K562 (cell line): Measurements from ENCODE around the gene TENM4. TPM values are rescaled to one million over a fixed set of nuclear protein-coding genes. Genes with fewer than 3 reads are reported as not detected.

Experiments
- ATAC-seq: fragments of 200-7000 bp; cut with Tn5 transposase; 3 replicates; pipeline ENCODE4 v1.9.1; 2020; ENCODE audit warnings: moderate library complexity
- BruUV-seq: library from RNA; stranded (reverse); fragments of 400-500 nt; replicated peaks from 2 replicates; lab custom pipeline; 2021; lab: Mats Ljungman, UMichigan
- CTCF ChIA-PET: fragments of 300-600 bp; formaldehyde crosslinking; extraction: SDS; loops from one replicate; lab custom pipeline; 2021; ENCODE audit warnings: low intra/inter-chr PET ratio; lab: Yijun Ruan, JAX
- POLR2A ChIA-PET: fragments of 300-600, 350-650 bp; sonication (Branson Sonifier 250); formaldehyde crosslinking; extraction: SDS; loops from one replicate; lab custom pipeline; 2021; ENCODE audit warnings: antibody characterized with exemption, inconsistent platforms; lab: Yijun Ruan, JAX
- DNase-seq, 4 experiments: peaks; one replicate each; pipeline versions ENCODE4 v3.0.0 to v3.0.0-alpha.2; 2011 to 2018; ENCODE audit warnings: low spot score in 3 of 4, mixed read lengths in 3 of 4; ENCODE audit errors: extremely low read depth in 1 of 4
- FAIRE-seq: peaks from 2 replicates; lab custom pipeline; 2011; peaks lifted over from hg19 to GRCh38; lab: Jason Lieb, UNC
- H2AFZ ChIP-seq: 2 replicates; pipeline ENCODE4 v1.6.0; 2011; ENCODE audit warnings: low read depth, low read length, control low read depth, inconsistent platforms
- H3K27ac ChIP-seq: fragments of 200-600 bp; 3 replicates; pipeline ENCODE4 v1.8.0; 2011; ENCODE audit warnings: low read depth, mild to moderate bottlenecking, control low read depth, inconsistent platforms, low read length, moderate library complexity, mixed read lengths; ENCODE audit errors: extremely low read depth
- H3K27me3 ChIP-seq, 2 experiments: fragments of 300-600 bp in 1 of 2; 2 replicates in 1 of 2; 3 replicates in 1 of 2; pipeline versions ENCODE4 v1.6.0 to v1.8.0; 2011; ENCODE audit warnings: inconsistent platforms in 2 of 2, low read length in 2 of 2, mild to moderate bottlenecking in 1 of 2, mixed read lengths in 1 of 2, moderate library complexity in 1 of 2; ENCODE audit not compliant: control insufficient read depth in 2 of 2, insufficient read depth in 2 of 2
- H3K36me3 ChIP-seq: fragments of 300-600 bp; 3 replicates; pipeline ENCODE4 v1.8.0; 2011; ENCODE audit warnings: mild to moderate bottlenecking, low read length, inconsistent platforms; ENCODE audit not compliant: control insufficient read depth, insufficient read depth
- H3K4me1 ChIP-seq, 2 experiments: fragments of 200-600 bp in 1 of 2; replicated peaks in 1 of 2; 2 replicates in 1 of 2; 3 replicates in 1 of 2; pipeline versions ENCODE4 v1.5.1 to v1.8.0; 2011; ENCODE audit warnings: inconsistent platforms in 2 of 2, low read length in 2 of 2, mild to moderate bottlenecking in 1 of 2, mixed read lengths in 1 of 2, moderate library complexity in 1 of 2; ENCODE audit not compliant: control insufficient read depth in 2 of 2, insufficient read depth in 2 of 2
- H3K4me2 ChIP-seq: 2 replicates; pipeline ENCODE4 v1.6.1; 2011; ENCODE audit warnings: low read length, control low read depth, inconsistent platforms, mixed read lengths; ENCODE audit not compliant: insufficient read depth
- H3K4me3 ChIP-seq: fragments of 200-600 bp; sonication (generic), shearing (Covaris generic); 2 replicates; pipeline ENCODE4 v1.5.1; 2016; ENCODE audit warnings: control low read depth, inconsistent platforms
- H3K79me2 ChIP-seq: fragments of 200-600 bp; 3 replicates; pipeline ENCODE4 v1.8.0; 2011; ENCODE audit warnings: low read length, inconsistent platforms; ENCODE audit not compliant: control insufficient read depth, insufficient read depth
- H3K9ac ChIP-seq, 2 experiments: 2 replicates each; pipeline versions ENCODE4 v1.6.0 to v1.6.1; 2011; ENCODE audit warnings: low read depth in 2 of 2, low read length in 2 of 2, control low read depth in 1 of 2, inconsistent platforms in 1 of 2, mild to moderate bottlenecking in 1 of 2, mixed read lengths in 1 of 2; ENCODE audit not compliant: insufficient read depth in 1 of 2
- H3K9me1 ChIP-seq: one replicate; pipeline ENCODE4 v1.6.0; 2011; ENCODE audit warnings: inconsistent platforms, mild to moderate bottlenecking, low read length, moderate library complexity; ENCODE audit not compliant: control insufficient read depth, insufficient read depth
- H3K9me3 ChIP-seq: replicated peaks from 2 replicates; pipeline ENCODE4 v1.5.1; 2011; ENCODE audit warnings: low read depth, low read length, inconsistent platforms; ENCODE audit not compliant: control insufficient read depth, insufficient read depth
- H4K20me1 ChIP-seq: replicated peaks from 2 replicates; pipeline ENCODE4 v1.6.1; 2011; ENCODE audit warnings: low read length, inconsistent platforms, mixed read lengths; ENCODE audit not compliant: control insufficient read depth, insufficient read depth
- ADNP ChIP-seq: fragments of 200-800 bp; sonication (Bioruptor generic); IDR thresholded peaks from 2 replicates; pipeline ENCODE4 v1.6.1; 2016; ENCODE audit warnings: missing genetic modification characterization, missing compliant biosample characterization
- ELF4 ChIP-seq: fragments of 450-650 bp; formaldehyde crosslinking; IDR thresholded peaks from 2 replicates; pipeline ENCODE4 v1.4.0; 2022; ENCODE audit warnings: missing genetic modification characterization
- HDAC3 ChIP-seq: fragments of 450-650 bp; IDR thresholded peaks from 2 replicates; pipeline ENCODE4 v1.6.1; 2018; ENCODE audit warnings: borderline replicate concordance, mild to moderate bottlenecking, moderate library complexity; ENCODE audit not compliant: partially characterized antibody
- HMG20B ChIP-seq: fragments of 250-450 bp; sonication (Bioruptor Pico); IDR thresholded peaks from 2 replicates; pipeline ENCODE4 v1.5.0; 2021; ENCODE audit warnings: mild to moderate bottlenecking
- NCOR1 ChIP-seq: fragments of 450-650 bp; IDR thresholded peaks from 2 replicates; pipeline ENCODE4 v1.6.1; 2016; ENCODE audit warnings: mild to moderate bottlenecking, moderate library complexity
- NR3C1 ChIP-seq: sonication (generic); formaldehyde crosslinking; IDR thresholded peaks from 2 replicates; pipeline ENCODE4 v1.8.1; 2022; ENCODE audit warnings: missing genetic modification reagents
- PTRF ChIP-seq: fragments of 450-650 bp; IDR thresholded peaks from 2 replicates; pipeline ENCODE4 v1.6.1; 2016; ENCODE audit warnings: mild to moderate bottlenecking, missing genetic modification characterization, missing compliant biosample characterization
- SIN3A ChIP-seq, 2 experiments: fragments of 150-350 bp in 1 of 2; IDR thresholded peaks; 2 replicates each; pipeline ENCODE4 v1.6.1; 2011 to 2016; ENCODE audit warnings: borderline replicate concordance in 2 of 2, low read depth in 2 of 2, low read length in 2 of 2, mild to moderate bottlenecking in 2 of 2, moderate library complexity in 2 of 2; ENCODE audit not compliant: control insufficient read depth in 1 of 2
- TCF7L2 ChIP-seq: fragments of 150-350 bp; IDR thresholded peaks from 2 replicates; pipeline ENCODE4 v1.6.1; 2016; ENCODE audit warnings: low read depth, mild to moderate bottlenecking, low read length, moderate library complexity
- TFAM ChIP-seq: fragments of 250-450 bp; sonication (Bioruptor Pico); conservative IDR thresholded peaks from 2 replicates; pipeline ENCODE4 v1.5.0; 2021; ENCODE audit warnings: mild to moderate bottlenecking, moderate library complexity
- ZNF316 ChIP-seq: fragments of 450-650 bp; IDR thresholded peaks from 2 replicates; pipeline ENCODE4 v1.6.1; 2016
- ZNF444 ChIP-seq: fragments of 250-450 bp; sonication (Bioruptor Pico); IDR thresholded peaks from 2 replicates; pipeline ENCODE4 v1.4.0; 2020; ENCODE audit warnings: mild to moderate bottlenecking, moderate library complexity
- WGBS: fragments of 100-300 bp; shearing (Covaris generic); methylation state at CpG from one replicate; pipeline ENCODE4 v1.1.6; 2016; ENCODE audit warnings: low coverage, mixed read lengths; ENCODE audit not compliant: insufficient coverage; ENCODE audit errors: missing lambda C conversion rate; 5-methylcytosine and 5-hydroxymethylcytosine counted together
- in situ Hi-C: fragments of 300-500 bp; cut with MboI; formaldehyde crosslinking; loops from 4 replicates; pipeline ENCODE4 v1.15.0; 2018; ENCODE audit warnings: inconsistent platforms, mixed read lengths
- intact Hi-C: fragments of 100-400 bp; cut with micrococcal nuclease; formaldehyde crosslinking; loops from 2 replicates; pipeline ENCODE4 v1.14.2; 2022
- polyA plus RNA-seq, 8 experiments: library from polyadenylated mRNA; depleted of rRNA in 4 of 8; stranded (reverse) in 5 of 8; unstranded in 3 of 8; fragments of >200 nt; fragmentation: Nextera tagmentation in 2 of 8; fragmentation: Illumina TruSeq in 1 of 8; extraction: Ambion mirVana in 2 of 8; extraction: Trizol in 1 of 8; gene quantifications; 2 replicates each; pipeline versions ENCODE4 v1.2.1 to v1.2.3, GENCODE V29; 2011 to 2014; ENCODE audit warnings: inconsistent platforms in 1 of 8, missing spikeins in 1 of 8
- total RNA-seq, 7 experiments: library from RNA; depleted of rRNA in 6 of 7; stranded (reverse); fragments of >200 nt in 6 of 7; fragmentation: Illumina TruSeq in 2 of 7; extraction: Trizol in 2 of 7; gene quantifications; 2 replicates each; pipeline versions ENCODE4 v1.2.1 to v1.2.3, GENCODE V29; 2011 to 2021; ENCODE audit warnings: low replicate concordance in 1 of 7
- TF ChIP-seq, protein P1 (sequence below): conservative IDR thresholded peaks from 2 replicates; pipeline ENCODE4 v1.6.1; 2011; ENCODE audit warnings: low read depth, mild to moderate bottlenecking, low read length; ENCODE audit not compliant: control insufficient read depth
- TF ChIP-seq, protein P2 (sequence below), 2 experiments: fragments of 200-800 bp in 1 of 2; sonication (Bioruptor generic) in 1 of 2; sonication (generic) in 1 of 2; formaldehyde crosslinking in 1 of 2; IDR thresholded peaks in 1 of 2; conservative IDR thresholded peaks in 1 of 2; 2 replicates each; pipeline versions ENCODE4 v1.5.0 to v1.6.1; 2016 to 2020; ENCODE audit warnings: missing compliant biosample characterization in 1 of 2, missing genetic modification characterization in 1 of 2, missing genetic modification reagents in 1 of 2
- TF ChIP-seq, protein P3 (sequence below): fragments of 200-800 bp; sonication (Bioruptor generic); IDR thresholded peaks from 2 replicates; pipeline ENCODE4 v1.6.1; 2016; ENCODE audit warnings: missing genetic modification characterization, missing compliant biosample characterization

The TENM4 gene
- total and polyA plus RNA-seq, 9 of the 15 experiments (the other 6 are each of a cell fraction or from before 2014, with no cell fraction given) = 0.16 TPM; not detected in 8

DNA sequence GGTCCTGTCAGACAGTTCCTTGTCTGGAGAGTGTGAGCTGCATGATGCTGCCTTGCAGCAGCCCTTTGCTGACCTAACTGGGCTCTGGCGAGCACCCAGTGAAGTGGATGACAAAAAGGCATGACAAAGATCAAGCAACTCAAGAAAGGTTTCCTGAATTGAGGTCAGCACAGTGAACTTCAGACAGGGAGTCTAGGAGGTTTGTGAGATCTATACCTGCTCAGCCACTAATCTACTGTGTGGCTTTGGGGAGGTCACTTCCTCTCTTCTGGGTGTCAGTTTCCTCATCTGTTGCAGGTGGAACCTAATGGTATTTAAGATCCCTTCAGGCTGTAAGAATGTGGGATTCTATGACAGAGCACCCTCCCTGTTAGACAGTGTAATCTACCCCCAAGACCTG is 652.3 kb downstream of the TENM4 start:
- Histone ChIP-seq H4K20me1 (no peaks in the 10 kb centered on the region), H3K4me2 (no peak overlapping the region), H3K9ac (no peak overlapping the region), H3K36me3 (no peaks in the 10 kb centered on the region), H3K79me2 (no peaks in the 10 kb centered on the region), H3K4me1 (0 out of 5 replicates have a peak, but pooled peaks cover 0 to 3% of the 10 kb centered on the region in 2 experiments), H3K27me3 (peaks cover 0 to 19% of the 10 kb centered on the region in 2 experiments; a peak in 2 of 5 replicates), H3K9me3 (no peaks in the 10 kb centered on the region), H3K9me1 (no peaks in the 10 kb centered on the region), H3K4me3 (no peak overlapping the region), H2AFZ (no peak overlapping the region), H3K27ac (no peak overlapping the region)
- ChIA-PET CTCF (no interaction called here), POLR2A (interaction anchor here (0.6 kb wide), 1 partner anchor 49 kb away, joined by 4 read pairs; no protein-coding TSS in a partner anchor)
- intact Hi-C loops = no loop called here
- DNase-seq (no peak), FAIRE-seq (peak; percentile 32), ATAC-seq (no peak)
- BruUV-seq = no TSS peak
- TF ChIP-seq, protein P1, sequence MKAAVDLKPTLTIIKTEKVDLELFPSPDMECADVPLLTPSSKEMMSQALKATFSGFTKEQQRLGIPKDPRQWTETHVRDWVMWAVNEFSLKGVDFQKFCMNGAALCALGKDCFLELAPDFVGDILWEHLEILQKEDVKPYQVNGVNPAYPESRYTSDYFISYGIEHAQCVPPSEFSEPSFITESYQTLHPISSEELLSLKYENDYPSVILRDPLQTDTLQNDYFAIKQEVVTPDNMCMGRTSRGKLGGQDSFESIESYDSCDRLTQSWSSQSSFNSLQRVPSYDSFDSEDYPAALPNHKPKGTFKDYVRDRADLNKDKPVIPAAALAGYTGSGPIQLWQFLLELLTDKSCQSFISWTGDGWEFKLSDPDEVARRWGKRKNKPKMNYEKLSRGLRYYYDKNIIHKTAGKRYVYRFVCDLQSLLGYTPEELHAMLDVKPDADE = no peak
- TF ChIP-seq SIN3A (IDR thresholded peaks at IDR 0.05; ENCODE audit: borderline replicate concordance in 2 of 2, control insufficient read depth in 1 of 2, low read depth in 2 of 2, low read length in 2 of 2) (no peak), ADNP (tag) (no peak), PTRF (tag) (no peak), NR3C1 (CRISPR knock-in tag) (no peak), TCF7L2 (no peak), HDAC3 (no peak), HMG20B (no peak), NCOR1 (no peak), TFAM (CRISPR knock-in tag) (no peak), ELF4 (CRISPR knock-in tag) (no peak), ZNF316 (no peak), ZNF444 (no peak)
- TF ChIP-seq, protein P2, sequence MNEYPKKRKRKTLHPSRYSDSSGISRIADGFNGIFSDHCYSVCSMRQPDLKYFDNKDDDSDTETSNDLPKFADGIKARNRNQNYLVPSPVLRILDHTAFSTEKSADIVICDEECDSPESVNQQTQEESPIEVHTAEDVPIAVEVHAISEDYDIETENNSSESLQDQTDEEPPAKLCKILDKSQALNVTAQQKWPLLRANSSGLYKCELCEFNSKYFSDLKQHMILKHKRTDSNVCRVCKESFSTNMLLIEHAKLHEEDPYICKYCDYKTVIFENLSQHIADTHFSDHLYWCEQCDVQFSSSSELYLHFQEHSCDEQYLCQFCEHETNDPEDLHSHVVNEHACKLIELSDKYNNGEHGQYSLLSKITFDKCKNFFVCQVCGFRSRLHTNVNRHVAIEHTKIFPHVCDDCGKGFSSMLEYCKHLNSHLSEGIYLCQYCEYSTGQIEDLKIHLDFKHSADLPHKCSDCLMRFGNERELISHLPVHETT (CRISPR knock-in tag; conservative IDR thresholded peaks at IDR 0.05 in 1 of 2, IDR thresholded peaks at IDR 0.05 in 1 of 2) = no peak
- TF ChIP-seq, protein P3, sequence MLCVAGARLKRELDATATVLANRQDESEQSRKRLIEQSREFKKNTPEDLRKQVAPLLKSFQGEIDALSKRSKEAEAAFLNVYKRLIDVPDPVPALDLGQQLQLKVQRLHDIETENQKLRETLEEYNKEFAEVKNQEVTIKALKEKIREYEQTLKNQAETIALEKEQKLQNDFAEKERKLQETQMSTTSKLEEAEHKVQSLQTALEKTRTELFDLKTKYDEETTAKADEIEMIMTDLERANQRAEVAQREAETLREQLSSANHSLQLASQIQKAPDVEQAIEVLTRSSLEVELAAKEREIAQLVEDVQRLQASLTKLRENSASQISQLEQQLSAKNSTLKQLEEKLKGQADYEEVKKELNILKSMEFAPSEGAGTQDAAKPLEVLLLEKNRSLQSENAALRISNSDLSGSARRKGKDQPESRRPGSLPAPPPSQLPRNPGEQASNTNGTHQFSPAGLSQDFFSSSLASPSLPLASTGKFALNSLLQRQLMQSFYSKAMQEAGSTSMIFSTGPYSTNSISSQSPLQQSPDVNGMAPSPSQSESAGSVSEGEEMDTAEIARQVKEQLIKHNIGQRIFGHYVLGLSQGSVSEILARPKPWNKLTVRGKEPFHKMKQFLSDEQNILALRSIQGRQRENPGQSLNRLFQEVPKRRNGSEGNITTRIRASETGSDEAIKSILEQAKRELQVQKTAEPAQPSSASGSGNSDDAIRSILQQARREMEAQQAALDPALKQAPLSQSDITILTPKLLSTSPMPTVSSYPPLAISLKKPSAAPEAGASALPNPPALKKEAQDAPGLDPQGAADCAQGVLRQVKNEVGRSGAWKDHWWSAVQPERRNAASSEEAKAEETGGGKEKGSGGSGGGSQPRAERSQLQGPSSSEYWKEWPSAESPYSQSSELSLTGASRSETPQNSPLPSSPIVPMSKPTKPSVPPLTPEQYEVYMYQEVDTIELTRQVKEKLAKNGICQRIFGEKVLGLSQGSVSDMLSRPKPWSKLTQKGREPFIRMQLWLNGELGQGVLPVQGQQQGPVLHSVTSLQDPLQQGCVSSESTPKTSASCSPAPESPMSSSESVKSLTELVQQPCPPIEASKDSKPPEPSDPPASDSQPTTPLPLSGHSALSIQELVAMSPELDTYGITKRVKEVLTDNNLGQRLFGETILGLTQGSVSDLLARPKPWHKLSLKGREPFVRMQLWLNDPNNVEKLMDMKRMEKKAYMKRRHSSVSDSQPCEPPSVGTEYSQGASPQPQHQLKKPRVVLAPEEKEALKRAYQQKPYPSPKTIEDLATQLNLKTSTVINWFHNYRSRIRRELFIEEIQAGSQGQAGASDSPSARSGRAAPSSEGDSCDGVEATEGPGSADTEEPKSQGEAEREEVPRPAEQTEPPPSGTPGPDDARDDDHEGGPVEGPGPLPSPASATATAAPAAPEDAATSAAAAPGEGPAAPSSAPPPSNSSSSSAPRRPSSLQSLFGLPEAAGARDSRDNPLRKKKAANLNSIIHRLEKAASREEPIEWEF (CRISPR knock-in tag) = no peak
- in situ Hi-C loops = no loop called here
- 0% methylated on average over 1 of the region's 1 CpG for WGBS
